ENCODE data around the gene TSPAN19.

GRCh38 chr12:85059594-85059993, 23.5 kb upstream of the TSPAN19 start:
- TF ChIP-seq CTCF (IDR thresholded peaks at IDR 0.05) (no peak), POLR2A (IDR thresholded peaks at IDR 0.05) (no peak), EP300 (IDR thresholded peaks at IDR 0.05; ENCODE audit: low read depth) (no peak), POLR2AphosphoS5 (IDR thresholded peaks at IDR 0.05) (no peak)
